RWPE1 (cell line): Measurements from ENCODE around the gene MADCAM1.

Source experiments
- CTCF ChIA-PET: fragments of 350-600 bp; sonication (Branson Sonifier 250); formaldehyde crosslinking; extraction: SDS; loops from one replicate; lab custom pipeline; 2021; lab: Yijun Ruan, JAX
- POLR2A ChIA-PET: fragments of 400-600 bp; formaldehyde crosslinking; extraction: SDS; loops from one replicate; lab custom pipeline; 2020; ENCODE audit warnings: antibody characterized with exemption; ENCODE audit not compliant: low non-redundant PET; lab: Yijun Ruan, JAX
- DNase-seq: peaks from one replicate; pipeline ENCODE4 v3.0.0; 2012; ENCODE audit warnings: low spot score
- H3K27ac ChIP-seq: fragments of 450-650 bp; 2 replicates; pipeline ENCODE4 v1.5.1; 2017
- TF ChIP-seq, protein P1 (sequence below): fragments of 450-650 bp; conservative IDR thresholded peaks from 2 replicates; pipeline ENCODE4 v1.5.1; 2017; ENCODE audit warnings: low read depth, mild to moderate bottlenecking

MADCAM1 gene

DNA sequence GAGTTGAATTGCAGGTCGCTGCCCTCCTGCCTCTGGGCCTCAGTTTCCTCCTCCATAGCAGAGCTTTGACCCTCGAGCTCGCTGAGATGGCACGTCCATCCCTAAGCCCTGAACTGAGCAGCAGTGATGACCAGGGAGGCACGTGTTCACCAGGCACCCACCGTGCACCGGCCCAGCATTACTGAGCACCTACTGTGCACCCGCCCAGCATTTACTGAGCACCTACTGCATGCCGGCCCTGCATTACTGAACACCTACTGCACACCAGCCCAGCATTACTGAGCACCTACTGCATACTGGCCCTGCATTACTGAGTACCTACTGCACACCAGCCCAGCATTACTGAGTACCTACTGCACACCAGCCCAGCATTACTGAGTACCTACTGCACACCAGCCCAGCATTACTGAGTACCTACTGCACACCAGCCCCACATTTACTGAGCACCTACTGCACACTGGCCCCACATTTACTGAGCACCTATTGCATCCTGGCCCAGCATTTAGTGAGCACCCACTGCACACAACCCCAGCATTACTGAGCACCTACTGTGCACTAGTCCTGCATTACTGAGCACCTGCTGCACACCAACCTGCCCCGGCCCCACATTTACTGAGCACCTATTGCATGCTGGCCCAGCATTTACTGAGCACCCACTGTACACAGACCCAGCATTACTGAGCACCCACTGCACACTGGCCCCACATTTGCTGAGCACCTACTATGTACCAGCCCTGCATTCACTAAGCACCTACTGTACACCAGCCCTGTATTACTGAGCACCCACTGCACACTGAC is 17.3 kb downstream of the MADCAM1 start:
- TF ChIP-seq, protein P1, sequence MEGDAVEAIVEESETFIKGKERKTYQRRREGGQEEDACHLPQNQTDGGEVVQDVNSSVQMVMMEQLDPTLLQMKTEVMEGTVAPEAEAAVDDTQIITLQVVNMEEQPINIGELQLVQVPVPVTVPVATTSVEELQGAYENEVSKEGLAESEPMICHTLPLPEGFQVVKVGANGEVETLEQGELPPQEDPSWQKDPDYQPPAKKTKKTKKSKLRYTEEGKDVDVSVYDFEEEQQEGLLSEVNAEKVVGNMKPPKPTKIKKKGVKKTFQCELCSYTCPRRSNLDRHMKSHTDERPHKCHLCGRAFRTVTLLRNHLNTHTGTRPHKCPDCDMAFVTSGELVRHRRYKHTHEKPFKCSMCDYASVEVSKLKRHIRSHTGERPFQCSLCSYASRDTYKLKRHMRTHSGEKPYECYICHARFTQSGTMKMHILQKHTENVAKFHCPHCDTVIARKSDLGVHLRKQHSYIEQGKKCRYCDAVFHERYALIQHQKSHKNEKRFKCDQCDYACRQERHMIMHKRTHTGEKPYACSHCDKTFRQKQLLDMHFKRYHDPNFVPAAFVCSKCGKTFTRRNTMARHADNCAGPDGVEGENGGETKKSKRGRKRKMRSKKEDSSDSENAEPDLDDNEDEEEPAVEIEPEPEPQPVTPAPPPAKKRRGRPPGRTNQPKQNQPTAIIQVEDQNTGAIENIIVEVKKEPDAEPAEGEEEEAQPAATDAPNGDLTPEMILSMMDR = no peak
- CTCF ChIA-PET = no interaction called here
- H3K27ac ChIP-seq = no peak overlapping the region
- POLR2A ChIA-PET = no interaction called here
- DNase-seq = no peak

GRCh38 chr19:514166-514663 is 17.9 kb downstream of the MADCAM1 start:
- TF ChIP-seq, protein P1 = no peak
- no peak for DNase-seq
- POLR2A ChIA-PET = no interaction called here
- no peak overlapping the region for H3K27ac ChIP-seq
- CTCF ChIA-PET = no interaction called here

DNA sequence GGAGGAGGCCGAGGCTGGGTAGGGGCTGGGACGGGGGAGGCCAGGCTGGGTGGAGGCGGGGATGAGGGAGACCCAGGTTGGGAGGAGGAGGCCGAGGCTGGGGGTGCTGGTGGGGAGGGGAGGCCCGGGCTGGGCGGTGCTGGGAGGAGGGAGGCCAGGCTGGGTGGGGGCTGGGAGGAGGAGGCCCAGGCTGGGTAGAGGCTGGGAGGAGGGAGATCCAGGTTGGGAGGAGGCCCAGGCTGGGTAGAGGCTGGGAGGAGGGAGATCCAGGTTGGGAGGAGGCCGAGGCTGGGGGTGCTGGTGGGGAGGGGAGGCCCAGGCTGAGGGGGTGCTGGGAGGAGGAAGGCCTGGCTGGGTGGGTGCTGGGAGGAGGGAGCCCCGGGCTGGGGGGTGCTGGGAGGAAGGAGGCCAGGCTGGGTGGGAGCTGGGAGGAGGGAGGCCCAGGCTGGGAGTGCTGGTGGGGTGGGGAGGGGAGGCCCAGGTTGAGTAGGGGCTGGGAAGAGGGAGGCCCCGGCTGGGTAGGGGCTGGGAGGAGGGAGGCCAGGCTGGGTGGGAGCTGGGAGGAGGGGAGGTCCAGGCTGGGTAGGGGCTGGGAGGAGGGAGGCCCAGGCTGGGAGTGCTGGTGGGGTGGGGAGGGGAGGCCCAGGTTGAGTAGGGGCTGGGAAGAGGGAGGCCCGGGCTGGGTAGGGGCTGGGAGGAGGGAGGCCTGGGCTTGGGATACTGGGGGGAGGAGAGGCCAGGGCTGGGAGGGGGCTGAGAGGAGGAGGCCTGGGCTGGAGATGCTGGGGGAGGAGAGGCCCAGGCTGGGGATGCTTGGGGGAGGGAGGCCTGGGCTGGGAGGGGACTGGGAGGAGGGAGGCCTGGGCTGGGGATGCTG is 21.7 kb downstream of the MADCAM1 start:
- DNase-seq = no peak
- TF ChIP-seq, protein P1 = no peak
- ChIA-PET POLR2A (no interaction called here), CTCF (no interaction called here)
- no peak overlapping the region for H3K27ac ChIP-seq

DNA sequence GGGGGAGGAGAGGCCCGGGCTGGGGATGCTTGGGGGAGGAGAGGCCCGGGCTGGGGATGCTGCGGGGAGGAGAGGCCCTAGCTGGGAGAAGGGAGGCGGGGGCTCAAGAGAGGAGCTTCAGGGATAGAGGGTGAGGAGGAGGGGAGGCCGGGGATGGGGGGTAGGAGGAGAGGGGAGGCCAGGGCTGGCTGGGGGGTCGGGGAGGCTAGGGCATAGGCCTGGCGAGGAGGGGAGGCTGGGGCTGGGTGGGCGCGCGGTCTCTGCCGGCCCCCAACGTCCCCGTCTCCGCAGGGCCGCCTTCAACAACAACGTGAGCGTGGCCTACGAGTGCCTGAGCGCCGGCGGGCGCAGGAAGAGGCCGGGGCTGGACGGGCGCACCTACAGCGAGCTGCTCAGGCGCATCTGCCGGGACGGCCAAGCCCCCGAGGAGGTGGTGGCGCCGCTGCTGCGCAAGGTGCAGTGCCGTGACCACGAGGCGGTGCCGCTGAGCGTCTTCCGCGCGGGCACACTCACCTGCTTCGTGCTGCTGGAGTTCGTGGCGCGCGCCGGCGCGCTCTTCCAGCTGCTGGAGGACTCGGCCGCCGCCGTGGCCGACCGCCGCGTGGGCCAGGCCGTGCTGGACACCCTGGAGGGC is 22.4 kb downstream of the MADCAM1 start:
- no peak for DNase-seq
- ChIA-PET POLR2A (no interaction called here), CTCF (no interaction called here)
- TF ChIP-seq, protein P1 = no peak
- H3K27ac ChIP-seq = no peak overlapping the region

GRCh38 chr19:519449-519865 is 23.2 kb downstream of the MADCAM1 start:
- TF ChIP-seq, protein P1 = no peak
- ChIA-PET CTCF (no interaction called here), POLR2A (no interaction called here)
- H3K27ac ChIP-seq = no peak overlapping the region
- no peak for DNase-seq

DNA sequence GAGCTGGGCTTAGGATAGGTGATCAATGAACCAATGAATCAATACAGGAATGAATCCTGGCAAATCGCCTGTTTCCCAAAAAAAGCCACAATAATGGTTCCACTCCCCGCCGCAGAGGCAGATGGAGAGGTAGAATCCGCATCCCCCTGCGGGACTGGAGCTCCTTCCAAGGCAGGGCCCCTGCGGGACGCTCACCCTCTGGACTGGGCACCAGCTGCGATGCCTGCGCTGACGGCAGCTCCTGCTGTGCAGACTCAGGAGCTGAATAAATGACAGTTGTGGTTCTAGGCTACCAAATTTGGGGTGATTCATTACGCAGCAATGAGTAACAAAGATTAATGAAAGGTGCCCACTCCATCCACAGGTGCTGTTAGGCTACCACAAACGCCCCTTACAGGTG is 26.4 kb downstream of the MADCAM1 start:
- TF ChIP-seq, protein P1 = no peak
- no peak overlapping the region for H3K27ac ChIP-seq
- POLR2A ChIA-PET = no interaction called here
- CTCF ChIA-PET = interaction anchor here (1.2 to 1.4 kb wide), 2 partner anchors 12 to 16 kb away, joined by 5 to 6 read pairs; no protein-coding TSS in a partner anchor
- DNase-seq = no peak
